Prostate gland (tissue), 2 donors: ENCODE data around the gene CHTF18. TPM values are rescaled to one million over a fixed set of nuclear protein-coding genes. Genes with fewer than 3 reads are reported as not detected.

Experiments used
- DNase-seq: peaks from one replicate; pipeline ENCODE4 v3.0.0-alpha.2; 2019; ENCODE audit warnings: low spot score
- H3K27ac ChIP-seq, 2 donors: fragments of 200-600 bp; sonication (generic); 2 replicates each; pipeline ENCODE4 v1.5.1; 2017 to 2019
- H3K27me3 ChIP-seq: fragments of 200-600 bp; sonication (generic); replicated peaks from 2 replicates; pipeline ENCODE4 v1.5.1; 2019; ENCODE audit not compliant: insufficient read depth
- H3K36me3 ChIP-seq, 2 donors: fragments of 200-600 bp; sonication (generic); 1 replicate in 1 of 2; 2 replicates in 1 of 2; pipeline versions ENCODE4 v1.5.1 to v1.8.1; 2017 to 2019
- H3K4me1 ChIP-seq: fragments of 200-600 bp; sonication (generic); replicated peaks from 2 replicates; pipeline ENCODE4 v1.5.1; 2019
- H3K4me3 ChIP-seq, 2 donors: fragments of 200-600 bp; sonication (generic); 2 replicates each; pipeline ENCODE4 v1.5.1; 2017 to 2019
- H3K9me3 ChIP-seq: fragments of 200-600 bp; sonication (generic); 2 replicates; pipeline ENCODE4 v1.5.1; 2017
- POLR2A ChIP-seq: fragments of 450-650 bp; IDR thresholded peaks from one replicate; pipeline ENCODE4 v1.6.1; 2016; ENCODE audit warnings: antibody characterized with exemption, mild to moderate bottlenecking
- POLR2AphosphoS5 ChIP-seq: sonication (generic); formaldehyde crosslinking; IDR thresholded peaks from one replicate; pipeline ENCODE4 v1.6.1; 2017; ENCODE audit warnings: antibody characterized with exemption
- WGBS: methylation state at CpG from one replicate; pipeline ENCODE4 v1.1.5; 2018; 5-methylcytosine and 5-hydroxymethylcytosine counted together
- intact Hi-C: fragments of 100-400 bp; cut with DNase I; formaldehyde crosslinking; loops from one replicate; pipeline ENCODE4 v1.14.2; 2022
- total RNA-seq, 2 donors: library from RNA; depleted of rRNA; stranded (reverse); fragments of >200 nt; gene quantifications; one replicate each; pipeline ENCODE4 v1.1.0, GENCODE V29; 2016
- TF ChIP-seq, protein P1 (sequence below), 4 experiments: fragments of 200-600 bp in 2 of 4; fragments of 450-650 bp in 2 of 4; sonication (generic) in 2 of 4; IDR thresholded peaks; 1 replicate in 3 of 4; 2 replicates in 1 of 4; pipeline ENCODE4 v1.5.1; 2016 to 2019; ENCODE audit warnings: antibody characterized with exemption in 4 of 4, mild to moderate bottlenecking in 2 of 4, moderate library complexity in 2 of 4

Gene CHTF18
- total RNA-seq, 2 donors from 2014 or later = 7.8 to 57.5 TPM

- Histone ChIP-seq H3K4me1 (peaks cover 5% of the 10 kb centered on the region), H3K27ac (no peak overlapping the region), H3K27me3 (no peaks in the 10 kb centered on the region), H3K36me3 (no peaks in the 10 kb centered on the region), H3K4me3 (no peak overlapping the region), H3K9me3 (no peaks in the 10 kb centered on the region)
- TF ChIP-seq POLR2AphosphoS5 (no peak), POLR2A (no peak)
- TF ChIP-seq, protein P1, sequence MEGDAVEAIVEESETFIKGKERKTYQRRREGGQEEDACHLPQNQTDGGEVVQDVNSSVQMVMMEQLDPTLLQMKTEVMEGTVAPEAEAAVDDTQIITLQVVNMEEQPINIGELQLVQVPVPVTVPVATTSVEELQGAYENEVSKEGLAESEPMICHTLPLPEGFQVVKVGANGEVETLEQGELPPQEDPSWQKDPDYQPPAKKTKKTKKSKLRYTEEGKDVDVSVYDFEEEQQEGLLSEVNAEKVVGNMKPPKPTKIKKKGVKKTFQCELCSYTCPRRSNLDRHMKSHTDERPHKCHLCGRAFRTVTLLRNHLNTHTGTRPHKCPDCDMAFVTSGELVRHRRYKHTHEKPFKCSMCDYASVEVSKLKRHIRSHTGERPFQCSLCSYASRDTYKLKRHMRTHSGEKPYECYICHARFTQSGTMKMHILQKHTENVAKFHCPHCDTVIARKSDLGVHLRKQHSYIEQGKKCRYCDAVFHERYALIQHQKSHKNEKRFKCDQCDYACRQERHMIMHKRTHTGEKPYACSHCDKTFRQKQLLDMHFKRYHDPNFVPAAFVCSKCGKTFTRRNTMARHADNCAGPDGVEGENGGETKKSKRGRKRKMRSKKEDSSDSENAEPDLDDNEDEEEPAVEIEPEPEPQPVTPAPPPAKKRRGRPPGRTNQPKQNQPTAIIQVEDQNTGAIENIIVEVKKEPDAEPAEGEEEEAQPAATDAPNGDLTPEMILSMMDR (IDR thresholded peaks at IDR 0.05) = no peak
- 95% methylated on average over 23 of the region's 23 CpGs for whole genome bisulfite sequencing
- intact Hi-C loops = no loop called here
- DNase-seq = no peak
These were observed 2.7 kb downstream of the CHTF18 start for GRCh38 chr16:791131-791530.

GRCh38 chr16:792221-792995 is 4.0 kb downstream of the CHTF18 start:
- Histone ChIP-seq H3K36me3 (no peaks in the 10 kb centered on the region), H3K4me1 (no peaks in the 10 kb centered on the region), H3K27ac (no peak overlapping the region), H3K4me3 (no peak overlapping the region), H3K9me3 (no peaks in the 10 kb centered on the region), H3K27me3 (no peaks in the 10 kb centered on the region)
- 92% methylated on average over 40 of the region's 46 CpGs for WGBS
- intact Hi-C loops = no loop called here
- DNase-seq = no peak
- TF ChIP-seq POLR2A (no peak), POLR2AphosphoS5 (no peak)
- TF ChIP-seq, protein P1 (IDR thresholded peaks at IDR 0.05) = no peak

DNA sequence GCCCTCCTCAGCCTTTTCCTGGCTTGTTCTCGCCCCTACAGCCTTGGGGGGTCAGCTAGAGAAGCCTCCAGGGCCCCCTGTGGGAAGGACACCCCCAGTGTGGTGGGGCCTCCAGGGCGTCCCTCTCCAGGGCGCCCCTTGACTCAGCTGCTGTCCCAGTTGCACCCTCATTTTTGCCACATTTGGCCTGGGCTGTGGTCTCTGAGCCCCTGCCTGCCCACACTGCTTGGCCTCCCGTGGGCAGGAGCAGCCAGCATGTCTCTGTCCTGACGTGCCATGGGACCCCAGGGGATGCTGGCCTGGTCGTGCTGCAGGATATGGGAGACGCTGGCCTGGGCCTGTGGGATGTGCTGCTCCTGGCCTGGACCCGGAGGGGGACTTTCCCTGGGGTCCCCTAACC is 5.0 kb downstream of the CHTF18 start:
- Histone ChIP-seq H3K4me1 (no peaks in the 10 kb centered on the region), H3K27me3 (peaks cover 3% of the 10 kb centered on the region), H3K4me3 (no peak overlapping the region), H3K36me3 (no peaks in the 10 kb centered on the region), H3K9me3 (no peaks in the 10 kb centered on the region), H3K27ac (no peak overlapping the region)
- 94% methylated on average over 8 of the region's 8 CpGs for WGBS
- intact Hi-C loops = no loop called here
- DNase-seq = no peak
- TF ChIP-seq, protein P1 (IDR thresholded peaks at IDR 0.05) = no peak
- TF ChIP-seq POLR2AphosphoS5 (no peak), POLR2A (no peak)

DNA sequence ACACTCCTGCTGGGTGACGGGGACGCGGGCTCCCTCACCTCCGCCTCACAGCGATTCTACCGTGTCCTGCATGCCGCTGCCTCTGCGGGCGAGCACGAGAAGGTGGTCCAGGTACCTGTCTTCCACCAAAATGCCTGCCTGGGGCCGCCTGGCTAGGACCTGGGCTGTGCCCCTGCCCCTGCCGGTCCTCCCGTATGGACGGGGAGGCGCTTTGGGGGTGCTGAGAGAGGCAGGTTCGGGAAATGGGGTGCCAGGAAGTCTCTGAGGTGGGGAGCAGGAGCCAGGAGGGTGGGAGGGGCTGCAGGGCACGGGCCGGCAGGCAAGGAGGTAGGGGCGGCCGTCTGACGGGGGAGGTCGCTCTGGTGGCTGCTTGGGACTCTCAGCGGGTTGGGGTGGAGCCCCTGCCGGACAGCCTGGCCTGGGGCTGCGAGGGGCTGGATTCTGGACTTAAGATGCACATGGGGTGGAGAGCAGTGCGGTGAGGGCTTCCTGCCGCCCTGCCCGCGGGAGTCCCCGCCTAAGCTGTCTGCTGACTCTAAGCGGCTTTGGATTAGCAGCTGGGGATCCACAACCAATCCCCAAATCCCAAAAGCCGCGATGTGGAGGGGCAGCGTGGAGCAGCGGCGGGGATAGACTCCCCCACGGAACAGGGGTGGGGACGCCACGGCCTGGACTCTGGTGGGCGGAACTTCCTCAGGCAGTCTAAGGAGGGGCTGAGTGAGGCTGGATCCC is 5.8 kb downstream of the CHTF18 start:
- intact Hi-C loops = no loop called here
- Histone ChIP-seq H3K27ac (no peak overlapping the region), H3K4me3 (no peak overlapping the region), H3K9me3 (no peaks in the 10 kb centered on the region), H3K4me1 (no peaks in the 10 kb centered on the region), H3K27me3 (peaks cover 3% of the 10 kb centered on the region), H3K36me3 (no peaks in the 10 kb centered on the region)
- 91% methylated on average over 40 of the region's 40 CpGs for WGBS
- TF ChIP-seq POLR2AphosphoS5 (no peak), POLR2A (no peak)
- TF ChIP-seq, protein P1 (IDR thresholded peaks at IDR 0.05) = no peak
- DNase-seq = no peak
